ENCODE data around the gene HES2. TPM values are rescaled to one million over a fixed set of nuclear protein-coding genes. Genes with fewer than 3 reads are reported as not detected.
"Not testable (repeated sequence)": the region's sequence is repeated elsewhere in the genome, so short reads cannot be mapped to it uniquely, and the experiment has no call there.

The HES2 gene
- total RNA-seq, 1 donor from 2014 or later = not detected

DNA sequence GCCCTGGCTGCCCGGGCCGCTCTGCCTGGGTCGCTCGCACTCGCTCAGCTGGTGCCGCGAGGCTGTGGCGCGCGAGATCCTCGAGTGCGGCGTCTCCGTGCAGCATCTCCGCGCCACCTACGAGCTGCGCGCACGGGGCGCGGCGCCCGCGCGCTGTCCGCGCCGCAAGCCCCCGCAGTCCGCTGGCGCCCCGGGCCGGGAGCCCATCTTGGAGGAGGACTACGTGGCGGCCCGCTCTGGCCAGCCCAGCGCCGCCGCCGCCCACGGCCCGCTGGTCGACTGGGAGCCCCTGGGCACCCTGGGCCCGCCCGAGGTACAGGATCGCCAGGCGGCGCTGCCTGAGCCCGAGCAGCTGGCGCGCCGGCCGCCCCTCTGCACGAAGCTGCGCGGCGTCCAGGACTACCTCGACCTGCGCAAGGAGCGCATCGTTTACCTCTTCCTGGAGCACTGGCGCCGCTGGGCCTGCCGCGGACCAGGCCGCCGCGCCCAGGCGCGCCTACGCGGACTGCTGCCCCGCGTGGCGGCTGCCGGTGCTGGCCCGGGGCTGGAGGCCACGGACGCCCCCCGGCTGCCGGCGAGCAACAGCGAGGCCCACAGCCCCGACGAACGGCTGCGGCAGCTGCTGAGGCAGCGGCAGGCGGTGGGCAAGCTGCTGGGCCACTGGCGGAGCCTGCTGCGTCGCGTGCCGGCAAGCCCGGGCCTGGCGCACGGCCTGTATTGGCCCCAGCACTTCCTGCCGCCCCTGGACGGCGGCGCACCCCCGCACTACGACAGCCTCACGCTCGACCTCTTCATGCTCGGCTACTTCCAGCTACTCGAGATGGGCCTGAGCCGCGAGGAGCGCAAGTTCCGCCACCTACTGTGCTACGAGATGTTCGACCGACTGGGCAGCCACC lies 35.4 kb upstream of the HES2 start:
- Histone ChIP-seq H3K9ac (ENCODE audit: low read depth in 1 of 3, low read length in 3 of 3) (no peak overlapping the region), H3K27me3 (ENCODE audit: control insufficient read depth in 3 of 3, insufficient read depth in 3 of 3, low read length in 3 of 3) (peaks cover 68 to 76% (median 71%) of the 10 kb centered on the region in 3 donors), H3K27ac (ENCODE audit: low read depth, low read length) (no peak overlapping the region), H3K9me3 (ENCODE audit: control insufficient read depth in 3 of 3, low read length in 3 of 3) (no peaks in the 10 kb centered on the region), H3K36me3 (ENCODE audit: control insufficient read depth in 3 of 3, insufficient read depth in 3 of 3, low read length in 3 of 3) (no peaks in the 10 kb centered on the region), H3K4me1 (ENCODE audit: control insufficient read depth in 3 of 3, insufficient read depth in 3 of 3, low read length in 3 of 3) (peaks cover 0 to 6% (median 3%) of the 10 kb centered on the region in 3 donors), H3K4me3 (ENCODE audit: low read length in 3 of 3) (no peak overlapping the region)

DNA sequence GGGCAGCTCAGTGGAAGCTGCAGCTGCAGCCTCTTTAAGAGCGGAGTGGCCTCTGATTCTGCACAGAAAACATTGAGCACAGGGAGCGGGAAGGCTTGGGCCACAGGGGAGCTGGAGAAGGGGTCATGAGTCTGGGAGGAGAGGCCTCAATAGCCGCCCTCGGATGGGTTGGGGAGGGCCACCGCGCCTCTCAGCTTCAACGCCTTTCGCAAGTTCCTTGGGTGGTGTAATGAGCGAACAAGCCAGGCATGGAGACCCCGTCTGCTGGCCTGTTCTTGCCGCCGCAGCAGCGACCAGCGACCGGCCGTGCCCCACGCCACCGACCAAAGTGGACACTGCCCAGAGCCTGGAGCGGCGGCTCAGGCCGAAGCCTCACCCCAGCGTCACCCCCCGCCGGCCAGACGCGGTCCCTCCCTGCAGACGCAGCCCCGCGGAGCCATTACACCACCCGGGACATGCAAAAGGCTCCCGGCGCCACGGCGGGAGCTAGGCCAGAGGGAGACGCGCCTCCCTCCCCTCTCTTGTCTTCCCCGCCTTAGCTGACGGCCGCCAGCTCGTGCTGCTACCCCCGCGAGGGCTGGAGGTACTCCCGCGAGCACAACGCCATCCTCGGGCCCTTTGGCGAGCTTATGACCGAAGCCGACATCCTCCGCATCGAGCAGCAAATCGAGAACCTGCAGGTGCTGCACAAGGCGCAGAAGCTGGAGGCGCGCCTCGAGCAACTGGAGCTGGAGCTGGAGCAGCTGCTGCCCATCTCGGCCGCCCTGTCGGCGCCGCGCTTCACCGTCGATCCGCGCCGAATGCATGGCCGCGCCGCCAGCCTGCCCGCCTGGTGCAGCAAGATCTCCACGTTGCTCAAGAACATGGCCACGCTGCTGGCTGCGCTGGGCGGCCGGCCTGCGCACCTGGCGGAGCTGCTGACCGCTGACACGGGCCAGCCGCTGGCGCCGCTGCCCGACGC lies 34.5 kb upstream of the HES2 start:
- H3K27ac ChIP-seq (ENCODE audit: low read depth, low read length); H3K9ac ChIP-seq (ENCODE audit: low read depth in 1 of 3, low read length in 3 of 3); H3K36me3 ChIP-seq (ENCODE audit: control insufficient read depth in 3 of 3, insufficient read depth in 3 of 3, low read length in 3 of 3); H3K4me1 ChIP-seq (ENCODE audit: control insufficient read depth in 3 of 3, insufficient read depth in 3 of 3, low read length in 3 of 3); H3K9me3 ChIP-seq (ENCODE audit: control insufficient read depth in 3 of 3, low read length in 3 of 3); H3K4me3 ChIP-seq (ENCODE audit: low read length in 3 of 3): not testable (repeated sequence)
- peaks cover 69 to 77% (median 74%) of the 10 kb centered on the region in 3 donors for H3K27me3 ChIP-seq (ENCODE audit: control insufficient read depth in 3 of 3, insufficient read depth in 3 of 3, low read length in 3 of 3)

DNA sequence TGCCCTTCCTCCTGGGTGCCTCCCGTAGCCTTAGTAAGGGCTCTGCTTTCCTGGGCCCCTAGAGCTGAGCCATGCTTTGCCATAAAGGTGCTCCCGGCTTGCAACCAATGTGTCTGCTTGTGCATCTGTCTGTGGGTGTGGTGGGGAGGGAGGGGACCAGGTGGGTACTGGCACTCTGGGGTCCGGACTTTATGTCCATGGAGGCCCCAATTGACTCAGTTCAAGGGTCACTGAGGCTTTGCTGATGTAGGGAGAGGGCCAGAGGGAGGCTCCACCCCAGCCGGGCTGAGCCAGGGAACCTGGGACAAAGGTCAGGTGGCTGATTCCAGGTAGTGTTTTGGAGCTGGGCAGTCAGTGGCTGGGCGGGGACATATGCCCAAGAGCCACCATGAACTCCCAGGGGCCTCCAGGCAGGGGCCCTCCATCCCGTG lies 31.2 kb upstream of the HES2 start:
- H3K27me3 ChIP-seq (ENCODE audit: control insufficient read depth in 3 of 3, insufficient read depth in 3 of 3, low read length in 3 of 3) = peaks cover 64 to 88% (median 87%) of the 10 kb centered on the region in 3 donors
- no peak overlapping the region for H3K27ac ChIP-seq (ENCODE audit: low read depth, low read length)
- H3K9me3 ChIP-seq (ENCODE audit: control insufficient read depth in 3 of 3, low read length in 3 of 3) = no peaks in the 10 kb centered on the region
- no peaks in the 10 kb centered on the region for H3K36me3 ChIP-seq (ENCODE audit: control insufficient read depth in 3 of 3, insufficient read depth in 3 of 3, low read length in 3 of 3)
- H3K4me1 ChIP-seq (ENCODE audit: control insufficient read depth in 3 of 3, insufficient read depth in 3 of 3, low read length in 3 of 3) = peaks cover 0 to 8% (median 6%) of the 10 kb centered on the region in 3 donors
- no peak overlapping the region for H3K9ac ChIP-seq (ENCODE audit: low read depth in 1 of 3, low read length in 3 of 3)
- H3K4me3 ChIP-seq (ENCODE audit: low read length in 3 of 3) = no peak overlapping the region

DNA sequence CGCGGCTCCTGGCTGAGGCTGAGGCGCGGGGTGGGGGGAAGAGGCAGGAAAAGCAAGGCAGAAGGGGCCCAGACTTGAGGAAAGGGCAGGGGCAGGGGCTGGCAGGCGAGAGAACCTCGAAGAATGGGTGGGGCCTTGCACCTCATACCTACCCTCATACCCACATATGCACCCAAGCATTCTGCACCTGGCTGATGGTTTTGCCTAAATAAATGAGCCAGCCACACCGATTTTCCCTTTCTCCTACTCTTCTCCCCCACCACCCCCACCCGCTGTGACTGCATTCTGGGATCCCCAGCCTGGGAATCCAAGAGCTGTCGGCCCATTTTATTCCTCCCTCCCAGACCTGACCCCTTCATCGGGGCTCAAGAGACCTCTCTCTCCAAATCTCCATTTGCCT lies 30.8 kb upstream of the HES2 start:
- H3K27ac ChIP-seq (ENCODE audit: low read depth, low read length); H3K9me3 ChIP-seq (ENCODE audit: control insufficient read depth in 3 of 3, low read length in 3 of 3): not testable (repeated sequence)

DNA sequence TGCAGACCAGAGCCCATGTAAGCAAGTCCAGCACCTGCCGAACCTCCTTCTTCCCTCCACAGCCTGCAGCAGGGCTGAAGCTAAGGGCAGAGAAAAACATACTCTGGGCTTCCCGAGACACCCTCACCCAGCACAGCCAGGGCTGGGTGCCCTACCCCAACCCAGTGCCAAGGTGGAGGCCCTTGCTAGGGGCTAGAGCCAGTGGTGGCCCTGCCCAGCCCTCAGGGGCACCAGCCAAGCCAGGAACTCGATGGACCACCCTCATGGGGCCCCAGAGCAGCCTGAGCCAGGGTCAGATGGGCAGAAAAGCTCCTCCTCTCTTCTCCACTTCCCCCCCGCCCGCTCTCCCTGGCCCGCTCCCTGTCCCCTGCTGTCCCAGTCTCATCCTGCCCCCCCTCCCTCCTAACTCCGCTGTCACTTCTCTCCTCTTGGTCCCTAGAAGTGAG lies 30.3 kb upstream of the HES2 start:
- H3K27me3 ChIP-seq (ENCODE audit: control insufficient read depth in 3 of 3, insufficient read depth in 3 of 3, low read length in 3 of 3) = peaks cover 57 to 86% (median 83%) of the 10 kb centered on the region in 3 donors
- no peak overlapping the region for H3K27ac ChIP-seq (ENCODE audit: low read depth, low read length)
- H3K4me3 ChIP-seq (ENCODE audit: low read length in 3 of 3) = no peak overlapping the region
- no peaks in the 10 kb centered on the region for H3K9me3 ChIP-seq (ENCODE audit: control insufficient read depth in 3 of 3, low read length in 3 of 3)
- no peak overlapping the region for H3K9ac ChIP-seq (ENCODE audit: low read depth in 1 of 3, low read length in 3 of 3)
- H3K36me3 ChIP-seq (ENCODE audit: control insufficient read depth in 3 of 3, insufficient read depth in 3 of 3, low read length in 3 of 3) = no peaks in the 10 kb centered on the region
- peaks cover 0 to 4% (median 4%) of the 10 kb centered on the region in 3 donors for H3K4me1 ChIP-seq (ENCODE audit: control insufficient read depth in 3 of 3, insufficient read depth in 3 of 3, low read length in 3 of 3)

More for the DNA sequence above, 30.8 kb upstream of the HES2 start:
- peaks cover 60 to 87% (median 84%) of the 10 kb centered on the region in 3 donors for H3K27me3 ChIP-seq (ENCODE audit: control insufficient read depth in 3 of 3, insufficient read depth in 3 of 3, low read length in 3 of 3)
- not testable (repeated sequence) for H3K9ac ChIP-seq (ENCODE audit: low read depth in 1 of 3, low read length in 3 of 3); H3K4me3 ChIP-seq (ENCODE audit: low read length in 3 of 3); H3K4me1 ChIP-seq (ENCODE audit: control insufficient read depth in 3 of 3, insufficient read depth in 3 of 3, low read length in 3 of 3); H3K36me3 ChIP-seq (ENCODE audit: control insufficient read depth in 3 of 3, insufficient read depth in 3 of 3, low read length in 3 of 3)

DNA sequence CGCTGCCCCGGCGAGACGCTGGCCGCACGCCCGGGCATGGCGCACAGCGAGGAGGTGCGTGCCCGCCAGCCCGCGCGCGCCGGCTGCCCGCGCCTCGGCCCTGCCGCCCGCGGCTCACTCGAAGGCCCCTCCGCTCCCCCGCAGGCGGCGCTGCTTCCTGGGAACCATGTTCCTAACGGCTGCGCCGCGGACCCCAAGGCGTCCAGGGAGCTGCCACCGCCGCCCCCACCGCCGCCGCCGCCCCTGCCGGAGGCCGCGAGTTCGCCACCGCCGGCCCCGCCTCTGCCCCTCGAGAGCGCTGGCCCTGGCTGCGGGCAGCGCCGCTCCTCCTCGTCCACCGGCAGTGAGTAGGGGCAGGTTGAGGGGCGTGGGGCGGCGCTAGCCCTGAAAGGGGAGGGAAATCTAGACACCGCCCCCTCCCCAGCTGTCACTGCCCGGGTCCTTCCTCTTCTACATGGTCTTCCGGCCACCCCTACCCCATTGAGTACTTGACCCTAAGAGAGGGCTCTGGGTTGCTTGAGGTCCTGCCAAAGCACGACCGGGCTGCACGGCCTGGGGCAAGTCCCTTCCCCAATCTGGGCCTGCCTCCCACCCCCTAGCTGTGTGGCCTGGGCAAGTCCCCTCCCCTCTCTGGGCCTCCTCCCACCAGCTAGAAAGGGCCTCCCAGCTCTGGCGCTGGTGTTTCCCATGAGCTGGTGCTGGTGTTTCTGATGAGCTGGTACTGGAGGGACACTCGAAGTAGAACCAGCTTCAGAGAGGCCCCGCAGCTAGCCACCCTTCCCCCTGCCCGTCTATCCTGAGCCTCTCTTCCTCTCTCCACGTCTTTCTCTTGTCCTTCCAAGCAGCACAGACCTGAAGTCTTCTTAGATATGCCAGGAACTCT lies 29.3 kb upstream of the HES2 start:
- peaks cover 0 to 4% (median 0%) of the 10 kb centered on the region in 3 donors for H3K4me1 ChIP-seq (ENCODE audit: control insufficient read depth in 3 of 3, insufficient read depth in 3 of 3, low read length in 3 of 3)
- no peaks in the 10 kb centered on the region for H3K9me3 ChIP-seq (ENCODE audit: control insufficient read depth in 3 of 3, low read length in 3 of 3)
- no peak overlapping the region for H3K9ac ChIP-seq (ENCODE audit: low read depth in 1 of 3, low read length in 3 of 3)
- H3K27ac ChIP-seq (ENCODE audit: low read depth, low read length) = no peak overlapping the region
- peaks cover 56 to 84% (median 82%) of the 10 kb centered on the region in 3 donors for H3K27me3 ChIP-seq (ENCODE audit: control insufficient read depth in 3 of 3, insufficient read depth in 3 of 3, low read length in 3 of 3)
- H3K36me3 ChIP-seq (ENCODE audit: control insufficient read depth in 3 of 3, insufficient read depth in 3 of 3, low read length in 3 of 3) = no peaks in the 10 kb centered on the region
- no peak overlapping the region for H3K4me3 ChIP-seq (ENCODE audit: low read length in 3 of 3)

DNA sequence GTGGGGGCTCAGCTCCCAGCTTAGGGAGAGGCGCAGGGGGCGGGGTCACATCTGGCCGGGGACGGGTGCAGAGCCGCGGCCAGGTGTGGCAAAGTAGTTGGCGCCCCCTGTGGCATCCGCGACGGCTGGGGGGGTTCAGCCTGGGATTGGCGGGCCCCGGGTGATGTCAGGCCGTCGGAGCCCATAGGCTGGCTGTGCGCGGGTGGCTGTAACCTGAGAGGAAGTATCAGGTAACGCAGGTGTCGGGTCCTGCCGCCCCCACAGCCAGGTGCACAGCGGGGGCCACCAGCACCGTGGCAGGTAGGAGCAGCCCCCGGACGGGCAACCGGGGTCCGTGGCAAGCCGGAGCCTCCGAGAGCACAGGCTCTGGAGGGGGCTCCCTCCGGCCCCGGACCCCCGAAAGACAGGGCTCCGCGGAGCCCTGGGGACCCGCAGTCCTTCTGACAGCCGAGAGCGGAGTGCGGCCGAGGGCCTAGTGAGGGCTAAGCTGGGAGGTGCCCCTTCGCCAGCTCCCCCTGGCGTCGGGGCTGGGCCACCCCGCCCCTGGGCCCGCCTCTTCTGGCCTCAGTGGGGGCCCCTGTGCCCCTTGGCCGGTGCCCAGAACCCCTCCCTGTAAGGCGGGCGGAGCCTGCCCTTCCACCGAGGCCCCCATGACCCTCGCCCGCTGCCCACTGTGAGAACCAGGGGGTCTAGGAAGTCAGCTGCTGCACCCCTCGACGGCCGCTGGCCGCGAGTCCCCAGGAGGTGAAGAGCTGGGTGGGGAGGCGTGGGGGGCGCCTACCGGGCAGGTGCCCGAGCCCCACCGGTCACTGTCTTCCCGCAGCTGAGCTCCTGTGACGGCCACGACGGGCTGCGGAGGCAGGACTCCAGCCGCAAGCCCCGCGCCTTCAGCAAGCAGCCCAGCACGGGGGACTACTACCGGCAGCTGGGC lies 28.4 kb upstream of the HES2 start:
- H3K9ac ChIP-seq (ENCODE audit: low read depth in 1 of 3, low read length in 3 of 3) = no peak overlapping the region
- no peak overlapping the region for H3K4me3 ChIP-seq (ENCODE audit: low read length in 3 of 3)
- H3K27me3 ChIP-seq (ENCODE audit: control insufficient read depth in 3 of 3, insufficient read depth in 3 of 3, low read length in 3 of 3) = peaks cover 54 to 85% (median 73%) of the 10 kb centered on the region in 3 donors
- no peaks in the 10 kb centered on the region for H3K9me3 ChIP-seq (ENCODE audit: control insufficient read depth in 3 of 3, low read length in 3 of 3)
- H3K27ac ChIP-seq (ENCODE audit: low read depth, low read length) = no peak overlapping the region
- H3K36me3 ChIP-seq (ENCODE audit: control insufficient read depth in 3 of 3, insufficient read depth in 3 of 3, low read length in 3 of 3) = no peaks in the 10 kb centered on the region
- peaks cover 0 to 4% (median 0%) of the 10 kb centered on the region in 3 donors for H3K4me1 ChIP-seq (ENCODE audit: control insufficient read depth in 3 of 3, insufficient read depth in 3 of 3, low read length in 3 of 3)

DNA sequence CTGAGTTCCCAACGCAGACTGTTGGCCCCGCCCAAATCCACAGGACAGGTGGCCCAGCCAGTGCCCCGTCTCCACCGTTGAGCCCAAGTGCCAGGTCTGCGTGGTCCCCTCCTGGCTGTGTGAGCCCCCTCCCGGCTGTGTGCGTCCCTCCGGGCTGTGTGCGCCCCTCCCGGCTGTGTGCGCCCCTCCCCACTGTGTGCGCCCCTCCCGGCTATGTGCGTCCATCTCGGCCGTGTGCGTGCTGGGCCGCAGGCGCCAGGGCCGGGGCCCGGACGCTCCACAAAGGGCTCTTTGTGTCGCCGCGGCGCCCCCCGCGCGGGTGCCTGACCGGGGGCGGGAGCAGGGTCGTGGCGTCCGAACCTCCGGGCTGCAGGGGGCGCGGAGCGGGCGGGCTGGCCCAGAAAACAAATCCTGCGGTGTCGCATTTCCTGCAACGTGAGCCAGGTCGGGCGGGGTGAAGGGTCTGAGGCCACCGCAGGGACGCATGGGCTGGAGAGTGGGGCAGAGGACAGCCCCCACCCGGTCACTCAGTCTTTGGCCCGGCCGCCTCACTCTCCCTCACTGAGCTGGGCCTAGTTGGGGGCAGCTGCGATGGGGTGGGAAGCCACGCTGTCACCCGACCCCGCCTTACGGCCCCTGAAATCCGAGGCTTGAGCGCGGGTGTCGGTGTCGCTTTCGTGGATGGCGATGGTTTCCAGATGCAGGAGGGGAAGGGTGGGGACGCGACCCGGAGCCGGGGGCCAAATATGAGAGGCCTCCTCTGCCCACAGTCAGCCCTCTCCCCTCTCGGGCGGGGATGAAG lies 27.5 kb upstream of the HES2 start:
- Histone ChIP-seq H3K9ac (ENCODE audit: low read depth in 1 of 3, low read length in 3 of 3) (no peak overlapping the region), H3K4me3 (ENCODE audit: low read length in 3 of 3) (peak overlapping the region in 1 of 3 donors; percentile 6), H3K9me3 (ENCODE audit: control insufficient read depth in 3 of 3, low read length in 3 of 3) (no peaks in the 10 kb centered on the region), H3K4me1 (ENCODE audit: control insufficient read depth in 3 of 3, insufficient read depth in 3 of 3, low read length in 3 of 3) (peaks cover 0 to 4% (median 0%) of the 10 kb centered on the region in 3 donors), H3K36me3 (ENCODE audit: control insufficient read depth in 3 of 3, insufficient read depth in 3 of 3, low read length in 3 of 3) (no peaks in the 10 kb centered on the region), H3K27ac (ENCODE audit: low read depth, low read length) (no peak overlapping the region), H3K27me3 (ENCODE audit: control insufficient read depth in 3 of 3, insufficient read depth in 3 of 3, low read length in 3 of 3) (peaks cover 47 to 77% (median 65%) of the 10 kb centered on the region in 3 donors)

All from skeletal muscle tissue (tissue), 4 donors.